Measurements from ENCODE around the gene ENGASE. TPM values are rescaled to one million over a fixed set of nuclear protein-coding genes. Genes with fewer than 3 reads are reported as not detected.

Gene ENGASE
- total RNA-seq, 4 donors from 2014 or later = 8.3 to 46.5 (median 16.2) TPM

DNA sequence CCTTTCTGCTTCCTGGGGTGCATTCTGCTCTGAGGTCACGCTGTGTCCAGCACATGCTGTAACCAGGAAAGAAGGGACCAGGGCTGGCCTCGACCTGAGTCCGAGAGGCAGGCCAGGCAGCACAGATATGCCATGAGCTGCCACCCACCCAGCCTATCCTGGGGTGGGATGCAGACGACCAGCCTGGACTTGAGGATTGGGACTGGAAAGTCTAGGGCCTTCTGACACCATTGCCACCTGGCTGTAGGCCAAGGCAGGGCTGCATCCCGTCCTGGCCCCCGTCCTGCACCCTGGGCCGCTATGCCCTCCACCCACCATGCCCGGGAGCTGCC lies 14.3 kb downstream of the ENGASE start:
- no peak overlapping the region for H3K27ac ChIP-seq
- peaks cover 0 to 12% (median 0%) of the 10 kb centered on the region in 3 donors for H3K4me1 ChIP-seq
- 50% methylated on average over 2 to 4 of the region's 8 CpGs for WGBS, 2 donors (ENCODE audit: low coverage in 1 of 2)
- peaks cover 43% of the 10 kb centered on the region for H3K27me3 ChIP-seq
- H3K4me3 ChIP-seq = no peak overlapping the region
- TF ChIP-seq POLR2AphosphoS5 (IDR thresholded peaks at IDR 0.05) = no peak
- TF ChIP-seq, protein P1, sequence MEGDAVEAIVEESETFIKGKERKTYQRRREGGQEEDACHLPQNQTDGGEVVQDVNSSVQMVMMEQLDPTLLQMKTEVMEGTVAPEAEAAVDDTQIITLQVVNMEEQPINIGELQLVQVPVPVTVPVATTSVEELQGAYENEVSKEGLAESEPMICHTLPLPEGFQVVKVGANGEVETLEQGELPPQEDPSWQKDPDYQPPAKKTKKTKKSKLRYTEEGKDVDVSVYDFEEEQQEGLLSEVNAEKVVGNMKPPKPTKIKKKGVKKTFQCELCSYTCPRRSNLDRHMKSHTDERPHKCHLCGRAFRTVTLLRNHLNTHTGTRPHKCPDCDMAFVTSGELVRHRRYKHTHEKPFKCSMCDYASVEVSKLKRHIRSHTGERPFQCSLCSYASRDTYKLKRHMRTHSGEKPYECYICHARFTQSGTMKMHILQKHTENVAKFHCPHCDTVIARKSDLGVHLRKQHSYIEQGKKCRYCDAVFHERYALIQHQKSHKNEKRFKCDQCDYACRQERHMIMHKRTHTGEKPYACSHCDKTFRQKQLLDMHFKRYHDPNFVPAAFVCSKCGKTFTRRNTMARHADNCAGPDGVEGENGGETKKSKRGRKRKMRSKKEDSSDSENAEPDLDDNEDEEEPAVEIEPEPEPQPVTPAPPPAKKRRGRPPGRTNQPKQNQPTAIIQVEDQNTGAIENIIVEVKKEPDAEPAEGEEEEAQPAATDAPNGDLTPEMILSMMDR (IDR thresholded peaks at IDR 0.05) = no peak
- TF ChIP-seq POLR2A (IDR thresholded peaks at IDR 0.05) = no peak
- TF ChIP-seq EP300 (IDR thresholded peaks at IDR 0.05) = no peak
- peaks cover 0 to 41% of the 10 kb centered on the region in 2 donors for H3K36me3 ChIP-seq
- no peaks in the 10 kb centered on the region for H3K9me3 ChIP-seq
- no peak for ATAC-seq

DNA sequence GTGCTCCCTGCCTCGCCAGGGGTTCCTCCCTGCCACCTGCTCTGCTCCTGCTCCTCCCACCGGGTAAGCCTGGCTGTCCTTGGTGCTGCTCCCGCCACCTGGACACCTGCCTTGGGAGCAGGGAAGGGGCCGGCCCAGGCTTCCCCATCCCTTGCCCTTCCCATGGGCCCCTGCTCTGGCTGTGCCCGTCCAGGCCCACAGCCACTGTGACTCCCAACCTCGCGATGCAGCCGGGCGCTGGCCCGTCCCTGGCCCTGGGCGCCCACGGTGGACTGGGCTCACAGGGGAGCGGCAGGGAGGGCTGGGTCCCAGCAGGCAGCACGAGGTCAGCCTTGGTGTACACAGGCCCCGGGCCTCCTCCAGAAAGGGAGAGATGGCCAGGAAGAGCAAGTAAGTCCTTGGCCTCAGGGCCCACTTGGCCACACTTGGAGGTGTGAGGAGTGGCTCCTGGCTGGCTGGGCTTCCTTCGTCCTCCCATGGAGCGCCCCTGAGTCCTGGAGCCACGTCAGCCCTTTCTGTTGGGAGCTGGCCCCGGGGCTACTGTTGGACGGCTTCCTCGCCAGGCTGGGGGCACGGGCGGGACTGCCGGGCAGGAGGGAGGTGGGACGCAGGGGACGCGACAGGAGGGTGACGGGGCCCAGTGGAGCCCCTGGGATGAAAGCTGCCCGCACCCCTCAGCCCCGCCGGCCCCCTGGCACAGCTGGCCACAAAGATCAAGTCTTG lies 15.3 kb downstream of the ENGASE start:
- 82% methylated on average over 4 of the region's 31 CpGs; no CpG with 5 or more reads in 1 of the 2 donors for WGBS, 2 donors (ENCODE audit: low coverage in 1 of 2)
- H3K36me3 ChIP-seq = peaks cover 0 to 32% of the 10 kb centered on the region in 2 donors
- H3K27me3 ChIP-seq = peaks cover 52% of the 10 kb centered on the region
- no peak overlapping the region for H3K27ac ChIP-seq
- no peaks in the 10 kb centered on the region for H3K9me3 ChIP-seq
- ATAC-seq = no peak
- TF ChIP-seq, protein P1 (IDR thresholded peaks at IDR 0.05) = no peak
- peak; percentile 4 for TF ChIP-seq POLR2AphosphoS5 (IDR thresholded peaks at IDR 0.05)
- no peak overlapping the region for H3K4me3 ChIP-seq
- peaks cover 0 to 12% (median 0%) of the 10 kb centered on the region in 3 donors for H3K4me1 ChIP-seq

DNA sequence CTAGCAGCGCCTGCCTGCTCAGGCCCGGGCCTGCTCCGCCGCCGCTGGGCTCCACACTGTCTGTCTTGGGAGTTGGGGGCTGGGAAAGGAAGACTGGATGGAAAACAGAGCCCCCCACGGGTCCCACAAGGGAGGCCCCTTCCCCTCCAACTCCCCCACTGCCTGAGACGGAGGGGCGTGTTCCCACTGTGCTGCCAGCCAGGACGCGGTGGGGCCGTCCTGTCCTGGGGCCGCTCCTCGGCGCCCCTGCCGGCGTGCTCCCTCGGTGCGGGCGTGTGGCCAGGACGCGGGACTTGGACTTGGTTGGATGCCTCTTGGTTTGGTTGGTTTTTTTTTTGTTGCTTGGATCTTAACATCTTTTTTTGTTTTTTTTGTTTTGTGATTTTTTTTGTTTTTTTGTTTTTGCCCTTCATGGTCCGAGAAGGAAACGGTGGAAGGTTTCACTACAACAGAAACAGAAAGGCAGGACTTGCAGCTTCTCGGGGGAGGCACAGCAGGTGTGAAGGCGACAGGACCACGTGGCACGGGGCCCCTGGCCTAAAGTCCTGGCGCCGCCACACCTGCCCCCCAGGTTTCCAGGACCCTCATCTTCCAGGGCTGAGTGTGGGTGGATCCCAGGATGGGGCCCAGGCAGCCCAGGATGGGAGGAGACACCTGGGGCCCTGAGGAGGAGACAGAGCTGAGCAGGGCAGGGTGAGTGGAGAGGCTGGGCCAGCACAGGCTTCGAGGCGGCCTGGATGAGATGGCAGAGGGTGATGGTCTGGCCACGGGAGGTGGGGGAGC lies 16.0 kb downstream of the ENGASE start:
- ATAC-seq = no peak
- peak overlapping the region in 1 of 2 donors; percentile 1 for H3K4me3 ChIP-seq

DNA sequence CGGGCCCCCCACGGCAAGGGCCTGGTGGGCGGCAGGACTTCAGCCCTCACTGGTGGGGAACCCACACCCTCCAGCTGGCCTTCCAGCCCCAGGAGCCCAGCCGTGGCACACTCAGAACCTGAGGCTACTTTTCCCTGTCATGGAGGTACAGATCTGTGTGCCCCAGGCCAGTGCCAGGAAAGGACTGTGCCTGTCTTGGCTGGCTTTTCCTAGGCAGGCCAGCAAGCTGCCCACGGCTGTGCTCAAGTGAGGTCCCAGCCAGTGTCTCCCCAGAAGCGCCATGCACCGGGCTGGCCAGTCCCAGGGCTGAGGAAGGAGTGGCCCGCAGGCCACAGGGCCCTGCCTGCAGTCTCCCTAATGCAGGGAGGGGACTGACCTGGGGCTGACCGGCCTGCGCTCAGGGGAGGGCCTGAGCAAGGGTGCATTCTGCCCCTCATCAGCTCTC lies 16.6 kb downstream of the ENGASE start:
- peaks cover 0 to 18% of the 10 kb centered on the region in 2 donors for H3K36me3 ChIP-seq
- H3K9me3 ChIP-seq = no peaks in the 10 kb centered on the region
- H3K27ac ChIP-seq = no peak overlapping the region
- H3K27me3 ChIP-seq = peaks cover 66% of the 10 kb centered on the region
- no peak overlapping the region for H3K4me3 ChIP-seq
- H3K4me1 ChIP-seq = peaks cover 0 to 12% (median 0%) of the 10 kb centered on the region in 3 donors
- no peak for TF ChIP-seq POLR2AphosphoS5 (IDR thresholded peaks at IDR 0.05)
- TF ChIP-seq EP300 (IDR thresholded peaks at IDR 0.05) = no peak
- no peak for ATAC-seq
- no CpG with 5 or more reads among the region's 10 CpGs for WGBS, 2 donors (ENCODE audit: low coverage in 1 of 2)

More for the DNA sequence above, 16.0 kb downstream of the ENGASE start:
- no peaks in the 10 kb centered on the region for H3K9me3 ChIP-seq
- TF ChIP-seq POLR2AphosphoS5 (IDR thresholded peaks at IDR 0.05) (no peak), EP300 (IDR thresholded peaks at IDR 0.05) (no peak), POLR2A (IDR thresholded peaks at IDR 0.05) (no peak)
- TF ChIP-seq, protein P1 (IDR thresholded peaks at IDR 0.05) = peak in 1 of 4 experiments; percentile 34
- WGBS, 2 donors (ENCODE audit: low coverage in 1 of 2) = 20% methylated on average over 10 of the region's 32 CpGs; no CpG with 5 or more reads in 1 of the 2 donors
- H3K36me3 ChIP-seq = peaks cover 0 to 24% of the 10 kb centered on the region in 2 donors
- peaks cover 0 to 12% (median 0%) of the 10 kb centered on the region in 3 donors for H3K4me1 ChIP-seq
- no peak overlapping the region for H3K27ac ChIP-seq
- H3K27me3 ChIP-seq = peaks cover 60% of the 10 kb centered on the region

DNA sequence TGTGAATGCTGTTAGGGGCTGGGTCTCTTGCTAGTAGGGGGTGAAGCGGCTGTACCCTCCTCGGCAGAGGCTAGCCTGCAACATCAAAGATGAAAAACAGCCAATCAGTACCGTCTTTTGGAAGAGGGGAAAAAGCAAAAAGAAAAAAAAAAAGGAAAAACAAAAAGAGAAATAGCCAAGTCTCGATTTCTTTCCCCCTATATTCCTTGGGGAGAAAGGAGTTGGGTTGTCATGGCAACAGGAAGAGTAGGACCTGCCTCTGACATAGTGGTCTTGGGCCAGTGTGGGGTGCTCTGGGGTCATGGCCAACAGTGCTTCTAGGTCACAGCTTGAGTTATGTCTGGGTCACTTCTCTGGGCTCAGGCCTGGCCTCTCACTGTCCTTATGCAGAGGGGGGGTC lies 17.9 kb downstream of the ENGASE start:
- Histone ChIP-seq H3K27ac (no peak overlapping the region), H3K36me3 (peaks cover 0 to 6% of the 10 kb centered on the region in 2 donors), H3K4me1 (peaks cover 0 to 18% (median 0%) of the 10 kb centered on the region in 3 donors), H3K9me3 (no peaks in the 10 kb centered on the region), H3K4me3 (no peak overlapping the region), H3K27me3 (peaks cover 79% of the 10 kb centered on the region)
- TF ChIP-seq EP300 (IDR thresholded peaks at IDR 0.05) (no peak), POLR2AphosphoS5 (IDR thresholded peaks at IDR 0.05) (no peak), POLR2A (IDR thresholded peaks at IDR 0.05) (no peak)
- TF ChIP-seq, protein P1 (IDR thresholded peaks at IDR 0.05) = no peak
- ATAC-seq = no peak
- 67% methylated on average over 4 of the region's 4 CpGs; no CpG with 5 or more reads in 1 of the 2 donors for WGBS, 2 donors (ENCODE audit: low coverage in 1 of 2)
